Vagina (tissue), 2 donors: Measurements from ENCODE around the gene SERPIND1.

ENCODE experiments used
- POLR2A ChIP-seq, 2 donors: fragments of 450-650 bp; IDR thresholded peaks; one replicate each; pipeline ENCODE4 v1.6.1; 2017; ENCODE audit warnings: antibody characterized with exemption in 2 of 2, mild to moderate bottlenecking in 2 of 2, moderate library complexity in 2 of 2
- POLR2AphosphoS5 ChIP-seq, 2 donors: sonication (generic); formaldehyde crosslinking; IDR thresholded peaks; one replicate each; pipeline ENCODE4 v1.9.0; 2017; ENCODE audit warnings: antibody characterized with exemption in 2 of 2, mild to moderate bottlenecking in 2 of 2, low read depth in 1 of 2; ENCODE audit not compliant: insufficient read depth in 1 of 2
- TF ChIP-seq, protein P1 (sequence below), 3 experiments: fragments of 450-650 bp in 2 of 3; fragments of 200-600 bp in 1 of 3; sonication (generic) in 1 of 3; IDR thresholded peaks; one replicate each; pipeline ENCODE4 v1.5.1; 2017 to 2019; ENCODE audit warnings: antibody characterized with exemption in 3 of 3, mild to moderate bottlenecking in 2 of 3, moderate library complexity in 2 of 3

DNA sequence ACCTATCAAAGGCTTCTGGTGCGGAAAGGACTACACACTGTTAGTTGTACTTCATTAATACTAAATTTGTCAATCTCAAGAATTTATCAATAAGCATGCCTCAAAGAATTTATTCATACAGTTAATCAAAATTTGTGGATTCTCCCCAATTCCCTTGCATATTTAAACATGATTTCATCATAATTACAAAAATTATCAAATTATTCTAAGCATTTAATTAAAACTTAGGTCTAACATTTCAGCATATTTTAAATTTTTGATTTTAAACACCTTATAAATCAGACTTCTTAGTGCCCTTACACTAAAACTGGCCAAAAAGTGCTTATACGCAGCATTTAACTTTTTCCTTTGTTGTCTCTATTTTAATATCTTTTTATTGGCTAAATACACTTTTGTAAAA is 13.8 kb upstream of the SERPIND1 start:
- TF ChIP-seq, protein P1, sequence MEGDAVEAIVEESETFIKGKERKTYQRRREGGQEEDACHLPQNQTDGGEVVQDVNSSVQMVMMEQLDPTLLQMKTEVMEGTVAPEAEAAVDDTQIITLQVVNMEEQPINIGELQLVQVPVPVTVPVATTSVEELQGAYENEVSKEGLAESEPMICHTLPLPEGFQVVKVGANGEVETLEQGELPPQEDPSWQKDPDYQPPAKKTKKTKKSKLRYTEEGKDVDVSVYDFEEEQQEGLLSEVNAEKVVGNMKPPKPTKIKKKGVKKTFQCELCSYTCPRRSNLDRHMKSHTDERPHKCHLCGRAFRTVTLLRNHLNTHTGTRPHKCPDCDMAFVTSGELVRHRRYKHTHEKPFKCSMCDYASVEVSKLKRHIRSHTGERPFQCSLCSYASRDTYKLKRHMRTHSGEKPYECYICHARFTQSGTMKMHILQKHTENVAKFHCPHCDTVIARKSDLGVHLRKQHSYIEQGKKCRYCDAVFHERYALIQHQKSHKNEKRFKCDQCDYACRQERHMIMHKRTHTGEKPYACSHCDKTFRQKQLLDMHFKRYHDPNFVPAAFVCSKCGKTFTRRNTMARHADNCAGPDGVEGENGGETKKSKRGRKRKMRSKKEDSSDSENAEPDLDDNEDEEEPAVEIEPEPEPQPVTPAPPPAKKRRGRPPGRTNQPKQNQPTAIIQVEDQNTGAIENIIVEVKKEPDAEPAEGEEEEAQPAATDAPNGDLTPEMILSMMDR (IDR thresholded peaks at IDR 0.05), result no peak
- TF ChIP-seq POLR2AphosphoS5 (IDR thresholded peaks at IDR 0.05; ENCODE audit: insufficient read depth in 1 of 2, low read depth in 1 of 2) (no peak), POLR2A (IDR thresholded peaks at IDR 0.05) (no peak)
